Hepatocyte (in vitro differentiated cells): Measurements from ENCODE around the gene AZIN2. TPM values are rescaled to one million over a fixed set of nuclear protein-coding genes. Genes with fewer than 3 reads are reported as not detected.
"Not testable (repeated sequence)": the region's sequence is repeated elsewhere in the genome, so short reads cannot be mapped to it uniquely, and the experiment has no call there.

Experiments
- DNase-seq: peaks from one replicate; pipeline ENCODE4 v3.0.0-alpha.2; 2016; ENCODE audit warnings: low spot score
- H2AFZ ChIP-seq: fragments of 200-600 bp; sonication (generic); 2 replicates; pipeline ENCODE4 v1.6.0; 2016; ENCODE audit warnings: antibody characterized with exemption, mild to moderate bottlenecking
- H3K27ac ChIP-seq: fragments of 200-600 bp; sonication (generic); 2 replicates; pipeline ENCODE4 v1.5.1; 2016; ENCODE audit warnings: mild to moderate bottlenecking
- H3K27me3 ChIP-seq: fragments of 200-600 bp; sonication (generic); 2 replicates; pipeline ENCODE4 v1.6.1; 2016
- H3K36me3 ChIP-seq: fragments of 200-600 bp; sonication (generic); replicated peaks from 2 replicates; pipeline ENCODE4 v1.5.1; 2016; ENCODE audit warnings: low read depth; ENCODE audit not compliant: insufficient read depth
- H3K4me1 ChIP-seq: fragments of 200-600 bp; sonication (generic); 2 replicates; pipeline ENCODE4 v1.5.1; 2016; ENCODE audit warnings: mild to moderate bottlenecking, moderate library complexity; ENCODE audit not compliant: insufficient read depth
- H3K4me2 ChIP-seq: fragments of 200-600 bp; sonication (generic); 2 replicates; pipeline ENCODE4 v1.6.0; 2016
- H3K4me3 ChIP-seq: fragments of 200-600 bp; sonication (generic); 2 replicates; pipeline ENCODE4 v1.5.1; 2016; ENCODE audit warnings: mild to moderate bottlenecking
- H3K79me2 ChIP-seq: fragments of 200-600 bp; sonication (generic); 2 replicates; pipeline ENCODE4 v1.6.0; 2017; ENCODE audit warnings: mild to moderate bottlenecking
- H3K9me2 ChIP-seq: fragments of 200-600 bp; sonication (generic); replicated peaks from 2 replicates; pipeline ENCODE4 v1.6.0; 2017; ENCODE audit warnings: mild to moderate bottlenecking; ENCODE audit not compliant: insufficient read depth
- H3K9me3 ChIP-seq: fragments of 200-600 bp; sonication (generic); 2 replicates; pipeline ENCODE4 v1.5.1; 2016; ENCODE audit warnings: low read depth, mild to moderate bottlenecking
- H4K20me1 ChIP-seq: fragments of 200-600 bp; sonication (generic); 2 replicates; pipeline ENCODE4 v1.6.0; 2016; ENCODE audit warnings: mild to moderate bottlenecking; ENCODE audit not compliant: insufficient read depth, poor library complexity, severe bottlenecking
- CTCF ChIP-seq: fragments of 200-600 bp; sonication (generic); IDR thresholded peaks from 2 replicates; pipeline ENCODE4 v1.5.1; 2016; ENCODE audit warnings: antibody characterized with exemption, mild to moderate bottlenecking; ENCODE audit not compliant: poor library complexity
- EZH2 ChIP-seq: fragments of 200-600 bp; sonication (generic); IDR thresholded peaks from 2 replicates; pipeline ENCODE4 v1.6.1; 2016; ENCODE audit warnings: antibody characterized with exemption, mild to moderate bottlenecking, borderline replicate concordance
- EZH2phosphoT487 ChIP-seq: fragments of 200-600 bp; sonication (generic); IDR thresholded peaks from one replicate; pipeline ENCODE4 v1.6.1; 2018; ENCODE audit warnings: antibody characterized with exemption, mild to moderate bottlenecking, low read depth, moderate library complexity; ENCODE audit not compliant: unreplicated experiment, severe bottlenecking
- WGBS: methylation state at CpG from one replicate; pipeline ENCODE4 v1.1.6; 2016; ENCODE audit warnings: low lambda C conversion rate; ENCODE audit errors: missing lambda C conversion rate; 5-methylcytosine and 5-hydroxymethylcytosine counted together
- polyA plus RNA-seq: library from polyadenylated mRNA; unstranded; fragments of >200 nt; fragmentation: Nextera tagmentation; extraction: Ambion mirVana; gene quantifications from 2 replicates; pipeline ENCODE4 v1.2.1, GENCODE V29; 2016
- total RNA-seq: library from RNA; depleted of rRNA; stranded (reverse); fragments of >200 nt; gene quantifications from 2 replicates; pipeline ENCODE4 v1.2.3, GENCODE V29; 2014

Gene AZIN2
- total and polyA plus RNA-seq, 2 experiments from 2014 or later, result 1.8 to 2.8 TPM

- TF ChIP-seq CTCF, result no peak
- TF ChIP-seq EZH2, result no peak
- no peak for TF ChIP-seq EZH2phosphoT487
- DNase-seq, result no peak
- H3K79me2 ChIP-seq, result no peaks in the 10 kb centered on the region
- H4K20me1 ChIP-seq, result no peaks in the 10 kb centered on the region
- no peaks in the 10 kb centered on the region for H3K27me3 ChIP-seq
- no peak overlapping the region for H3K4me2 ChIP-seq
- H3K27ac ChIP-seq, result no peak overlapping the region
- H3K36me3 ChIP-seq, result no peaks in the 10 kb centered on the region
- H2AFZ ChIP-seq, result no peak overlapping the region
- no peaks in the 10 kb centered on the region for H3K4me1 ChIP-seq
- no peaks in the 10 kb centered on the region for H3K9me2 ChIP-seq
- H3K9me3 ChIP-seq, result peaks cover 12% of the 10 kb centered on the region
- no peak overlapping the region for H3K4me3 ChIP-seq
- 84% methylated on average over 2 of the region's 2 CpGs for WGBS
Measured at GRCh38 chr1:33060579-33061083, 20.3 kb upstream of the AZIN2 start.

GRCh38 chr1:33061834-33062233, 19.1 kb upstream of the AZIN2 start:
- H3K27ac ChIP-seq, result no peak overlapping the region
- no peaks in the 10 kb centered on the region for H3K79me2 ChIP-seq
- no peaks in the 10 kb centered on the region for H3K4me1 ChIP-seq
- no peak overlapping the region for H3K4me2 ChIP-seq
- DNase-seq, result no peak
- H3K9me2 ChIP-seq, result no peaks in the 10 kb centered on the region
- no peaks in the 10 kb centered on the region for H3K36me3 ChIP-seq
- H3K4me3 ChIP-seq, result no peak overlapping the region
- H2AFZ ChIP-seq, result no peak overlapping the region
- H3K27me3 ChIP-seq, result no peaks in the 10 kb centered on the region
- no peaks in the 10 kb centered on the region for H4K20me1 ChIP-seq
- peaks cover 12% of the 10 kb centered on the region for H3K9me3 ChIP-seq
- TF ChIP-seq EZH2phosphoT487, result no peak
- no peak for TF ChIP-seq CTCF
- TF ChIP-seq EZH2, result no peak

- H3K36me3 ChIP-seq, H3K4me1 ChIP-seq, H3K27ac ChIP-seq, H4K20me1 ChIP-seq, H2AFZ ChIP-seq, H3K9me2 ChIP-seq, DNase-seq, H3K79me2 ChIP-seq, H3K4me3 ChIP-seq, H3K4me2 ChIP-seq, H3K27me3 ChIP-seq: not testable (repeated sequence)
- 87% methylated on average over 9 of the region's 9 CpGs for WGBS
- H3K9me3 ChIP-seq, result peaks cover 12% of the 10 kb centered on the region
Measured at GRCh38 chr1:33064284-33064683, 16.7 kb upstream of the AZIN2 start.

- 84% methylated on average over 10 of the region's 10 CpGs for WGBS
- H3K27me3 ChIP-seq, result no peaks in the 10 kb centered on the region
- H3K4me1 ChIP-seq, result no peaks in the 10 kb centered on the region
- no peak overlapping the region for H3K4me3 ChIP-seq
- no peaks in the 10 kb centered on the region for H3K36me3 ChIP-seq
- no peak for TF ChIP-seq CTCF
- TF ChIP-seq EZH2, result no peak
- TF ChIP-seq EZH2phosphoT487, result no peak
- no peaks in the 10 kb centered on the region for H3K9me2 ChIP-seq
- H3K79me2 ChIP-seq, result no peaks in the 10 kb centered on the region
- DNase-seq, result no peak
- no peak overlapping the region for H3K4me2 ChIP-seq
- H3K9me3 ChIP-seq, result peaks cover 12% of the 10 kb centered on the region
- H4K20me1 ChIP-seq, result no peaks in the 10 kb centered on the region
- no peak overlapping the region for H3K27ac ChIP-seq
- H2AFZ ChIP-seq, result no peak overlapping the region
Measured at GRCh38 chr1:33065301-33065700, 15.7 kb upstream of the AZIN2 start.

- 90% methylated on average over 3 of the region's 3 CpGs for WGBS
- H3K27ac ChIP-seq, H3K4me1 ChIP-seq, H3K79me2 ChIP-seq, DNase-seq, H3K9me2 ChIP-seq, H4K20me1 ChIP-seq, H2AFZ ChIP-seq, H3K27me3 ChIP-seq, H3K36me3 ChIP-seq, H3K4me2 ChIP-seq, H3K4me3 ChIP-seq: not testable (repeated sequence)
- peaks cover 12% of the 10 kb centered on the region for H3K9me3 ChIP-seq
Measured at GRCh38 chr1:33066477-33066876, 14.5 kb upstream of the AZIN2 start.

- 40% methylated on average over 2 of the region's 2 CpGs for WGBS
- H3K36me3 ChIP-seq, H3K4me3 ChIP-seq, H3K4me1 ChIP-seq, H4K20me1 ChIP-seq, H2AFZ ChIP-seq, DNase-seq, H3K79me2 ChIP-seq, H3K4me2 ChIP-seq, H3K27me3 ChIP-seq, H3K9me2 ChIP-seq, H3K27ac ChIP-seq: not testable (repeated sequence)
- peaks cover 12% of the 10 kb centered on the region for H3K9me3 ChIP-seq
Measured at GRCh38 chr1:33068108-33068507, 12.8 kb upstream of the AZIN2 start.
